Astrocyte of the hippocampus (primary cell): ENCODE measurements around the gene MIEF2.
"Not testable (repeated sequence)": the region's sequence is repeated elsewhere in the genome, so short reads cannot be mapped to it uniquely, and the experiment has no call there.

Source experiments
- DNase-seq: peaks from one replicate; pipeline ENCODE4 v3.0.0; 2011; ENCODE audit warnings: low read depth, low spot score

MIEF2 gene

DNA sequence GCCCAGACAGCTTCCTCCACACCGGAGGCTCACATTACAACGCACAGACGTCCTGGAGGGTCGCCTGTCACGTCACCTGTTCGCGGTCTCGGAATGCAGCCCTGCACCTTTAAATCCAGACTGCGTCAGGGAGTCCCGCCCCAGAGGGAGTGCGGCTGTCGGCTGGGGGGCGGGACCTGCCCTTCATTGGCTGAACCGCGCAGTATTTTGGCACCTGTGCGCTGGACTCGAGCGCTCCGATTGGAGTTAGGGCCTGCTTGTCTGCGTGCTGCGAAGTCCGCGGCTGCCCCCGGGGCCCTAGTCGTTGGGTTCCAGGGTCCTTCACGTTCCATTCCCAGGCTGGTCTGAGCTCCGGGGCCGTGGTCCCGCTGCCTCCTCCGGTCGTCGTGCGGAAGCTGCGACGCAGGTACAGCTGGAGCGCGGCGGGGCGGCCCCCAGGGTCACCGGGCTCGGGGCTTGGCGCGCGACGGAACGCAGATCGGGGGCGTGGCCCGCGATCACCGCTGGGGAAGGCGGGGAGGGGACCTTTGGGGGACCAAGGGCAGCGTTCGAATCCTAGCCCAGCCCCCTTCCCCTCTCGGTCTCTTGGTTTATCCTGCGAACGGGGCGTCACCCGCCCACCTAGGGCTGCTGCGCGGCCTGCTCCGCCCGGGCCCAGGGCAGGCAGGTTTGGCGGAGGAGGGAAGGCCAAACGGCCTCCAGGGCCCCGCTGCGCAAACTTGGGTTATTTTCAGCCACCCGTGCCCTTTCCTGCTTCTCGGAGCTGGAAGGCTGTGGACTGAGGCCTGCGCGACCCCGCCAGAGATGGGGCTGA is at the start of gene MIEF2:
Gene MIEF2 (plus strand): TSS at position 331 of the 814 bp plus-strand sequence. CDS start 2,059 bp downstream, outside the sequence.
- DNase-seq = peak; percentile 98

- DNase-seq = no peak
These were observed 46.7 kb upstream of the MIEF2 start for GRCh38 chr17:18213666-18214270.

DNA sequence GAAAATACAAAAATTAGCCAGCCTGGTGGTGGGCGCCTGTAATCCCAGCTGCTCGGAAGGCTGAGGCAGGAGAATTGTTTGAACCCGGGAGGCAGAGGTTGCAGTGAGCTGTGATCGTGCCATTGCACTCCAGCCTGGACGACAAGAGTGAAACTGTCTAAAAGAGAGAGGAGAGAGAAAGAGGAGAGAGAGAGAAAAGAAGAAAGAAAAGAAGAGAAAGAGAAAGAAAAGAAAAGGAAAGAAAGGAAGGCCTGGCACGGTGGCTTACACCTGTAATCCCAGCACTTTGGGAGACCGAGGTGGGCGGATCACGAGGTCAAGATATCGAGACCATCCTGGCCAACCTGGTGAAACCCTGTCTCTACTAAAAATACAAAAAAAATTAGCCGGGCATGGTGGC is 43.6 kb upstream of the MIEF2 start:
- DNase-seq = not testable (repeated sequence)

DNA sequence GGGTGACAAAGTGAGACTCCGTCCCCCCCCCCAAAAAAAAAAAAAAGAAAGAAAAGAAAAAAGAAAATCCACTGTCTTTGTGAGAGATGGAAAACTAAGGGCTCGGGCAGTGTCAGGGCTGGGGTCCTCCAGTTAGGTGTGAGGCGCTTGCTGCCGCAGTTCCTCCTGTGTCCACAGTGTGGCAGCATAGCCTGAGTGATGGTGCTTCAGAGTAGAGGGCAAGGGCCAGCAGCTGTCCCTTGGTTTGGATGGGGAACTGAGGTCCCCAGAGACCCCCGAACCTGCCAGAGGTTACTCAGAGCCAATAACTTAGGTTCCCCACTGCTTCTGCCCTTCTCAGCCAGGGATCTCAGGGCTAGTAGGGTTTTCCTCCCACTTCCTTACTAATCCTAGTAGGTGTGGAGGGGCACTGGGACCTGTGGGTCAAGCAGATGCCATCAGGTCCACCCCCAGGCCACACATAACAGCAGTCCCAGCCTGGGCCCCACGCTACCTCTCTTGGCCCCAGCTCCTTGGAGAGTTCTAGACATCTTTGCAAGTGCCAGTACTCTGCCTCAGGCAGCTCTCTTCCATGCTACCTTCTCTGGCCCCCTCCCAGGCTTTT is 42.9 kb upstream of the MIEF2 start:
- DNase-seq = peak; percentile 81

GRCh38 chr17:18218756-18219415 is 41.6 kb upstream of the MIEF2 start:
- peak; percentile 70 for DNase-seq

DNA sequence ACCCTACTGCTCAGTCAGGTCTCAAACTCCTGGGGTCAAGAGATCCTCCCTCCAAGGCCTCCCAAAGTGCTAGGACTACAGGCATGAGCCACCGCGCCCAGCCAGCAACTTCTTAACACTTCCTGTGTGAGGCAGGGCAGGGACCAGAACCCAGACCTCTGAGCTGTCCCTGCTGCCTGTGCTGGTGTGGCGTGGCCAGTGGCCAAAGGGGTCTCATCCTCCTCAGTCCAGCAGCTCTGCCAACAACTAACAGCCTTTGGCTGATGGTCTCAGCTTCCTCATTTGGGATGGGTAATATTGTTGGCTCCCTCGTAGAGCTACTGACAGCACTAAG is 36.4 kb upstream of the MIEF2 start:
- DNase-seq = no peak

DNA sequence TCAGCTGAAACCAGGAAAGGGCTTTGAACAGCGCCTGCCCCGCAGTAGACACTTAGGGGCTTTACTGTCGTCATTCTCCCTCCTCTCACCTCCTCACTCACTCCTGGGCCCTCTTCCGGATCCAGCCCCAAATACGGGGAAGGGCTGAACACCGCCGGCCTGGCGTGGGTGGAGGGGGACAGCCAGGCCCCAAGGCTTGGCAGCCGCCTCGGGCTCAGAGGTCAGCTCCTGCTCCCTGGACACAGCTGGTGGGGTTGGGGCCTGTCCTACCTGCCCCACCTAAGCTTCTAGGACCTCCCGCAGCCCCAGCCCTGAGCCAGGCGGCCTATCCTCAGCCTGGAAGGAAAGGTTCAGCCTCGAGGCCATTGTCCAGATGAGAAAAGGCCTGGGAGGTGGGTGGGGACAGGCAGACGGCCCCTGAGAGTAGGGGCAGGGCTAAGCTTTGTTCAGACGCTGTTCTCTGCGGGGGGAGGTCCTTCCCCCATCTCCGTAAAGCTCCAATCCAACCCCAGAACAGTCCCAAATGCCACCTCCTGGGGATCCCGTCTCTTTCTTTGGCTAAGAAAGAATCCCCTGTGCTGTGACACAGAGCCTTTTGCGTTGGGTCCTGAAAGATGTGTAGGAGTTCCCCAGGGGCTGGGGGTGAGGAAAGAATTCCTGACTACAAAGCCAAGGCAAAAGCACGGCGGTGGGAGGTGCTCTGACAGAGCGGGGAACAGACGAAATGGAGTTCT is 35.9 kb upstream of the MIEF2 start:
- peak; percentile 46 for DNase-seq

GRCh38 chr17:18225121-18225641 is 35.3 kb upstream of the MIEF2 start, which contains the start of gene LLGL1:
Gene LLGL1 (plus strand): TSS chr17:18225635. CDS start chr17:18225683, 48 bp downstream.
- peak; percentile 99 for DNase-seq

GRCh38 chr17:18225642-18226283 is 34.7 kb upstream of the MIEF2 start:
- no peak for DNase-seq

DNA sequence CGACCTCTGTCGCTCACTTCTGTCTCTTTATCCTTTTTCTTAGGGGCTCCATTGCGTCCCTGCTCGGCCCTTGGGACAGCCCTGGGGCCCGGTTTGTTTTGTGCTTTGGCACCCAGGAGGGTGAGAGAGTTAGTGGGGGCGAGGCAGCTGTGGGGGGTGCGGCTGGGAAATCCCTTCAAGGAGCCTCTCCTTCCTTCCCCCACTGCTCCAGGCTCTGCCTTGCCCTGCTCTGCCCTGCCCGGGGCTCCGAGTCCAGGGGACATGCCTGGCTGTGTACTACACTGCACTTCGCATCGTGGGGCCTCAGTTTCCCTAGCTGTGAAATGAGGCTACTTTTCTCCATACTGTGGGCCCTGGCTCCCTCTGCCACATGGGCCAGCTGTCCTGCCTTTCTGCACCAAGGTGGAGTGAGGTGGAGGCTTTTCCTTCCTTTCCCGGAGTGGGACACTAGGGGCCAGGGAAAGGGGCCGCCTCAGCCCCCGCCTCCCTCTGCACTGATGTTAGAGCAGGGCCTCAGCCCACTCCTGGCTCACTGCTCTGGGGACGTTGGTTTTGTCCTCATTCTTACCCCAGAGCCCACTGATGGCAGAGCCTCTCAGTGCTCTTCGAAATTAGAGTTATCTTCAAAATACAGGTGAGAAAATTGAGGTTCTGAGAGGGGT is 34.0 kb upstream of the MIEF2 start:
- DNase-seq = peak; percentile 29

- no peak for DNase-seq
These were observed 32.8 kb upstream of the MIEF2 start for GRCh38 chr17:18227635-18228034.

DNA sequence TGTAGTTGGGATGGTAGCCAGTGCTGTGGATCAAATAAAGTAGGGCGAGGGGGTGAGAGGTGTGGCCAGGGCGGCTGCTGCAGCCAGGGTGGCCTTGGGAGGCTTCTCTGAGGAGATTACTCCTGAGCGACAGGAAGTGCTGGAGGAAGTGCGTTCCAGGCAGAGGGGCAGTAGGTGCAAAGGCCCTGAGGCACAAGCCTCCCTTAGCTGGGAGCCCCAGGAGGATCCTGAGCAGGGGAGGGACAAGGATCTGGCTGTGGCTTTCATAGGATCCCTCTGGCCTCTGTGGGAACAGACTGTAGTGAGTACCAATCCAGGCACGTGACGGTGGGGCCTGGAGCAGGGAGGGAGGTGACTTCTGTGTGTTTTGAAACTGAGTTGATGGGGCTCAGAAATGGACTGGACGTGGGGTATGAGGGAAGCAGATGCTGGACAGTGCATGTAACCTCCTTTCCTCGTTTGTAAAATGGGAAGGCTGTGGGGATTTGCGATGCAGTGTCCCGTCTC is 32.2 kb upstream of the MIEF2 start:
- DNase-seq = no peak

- no peak for DNase-seq
These were observed 31.2 kb upstream of the MIEF2 start for GRCh38 chr17:18229254-18229653.

DNA sequence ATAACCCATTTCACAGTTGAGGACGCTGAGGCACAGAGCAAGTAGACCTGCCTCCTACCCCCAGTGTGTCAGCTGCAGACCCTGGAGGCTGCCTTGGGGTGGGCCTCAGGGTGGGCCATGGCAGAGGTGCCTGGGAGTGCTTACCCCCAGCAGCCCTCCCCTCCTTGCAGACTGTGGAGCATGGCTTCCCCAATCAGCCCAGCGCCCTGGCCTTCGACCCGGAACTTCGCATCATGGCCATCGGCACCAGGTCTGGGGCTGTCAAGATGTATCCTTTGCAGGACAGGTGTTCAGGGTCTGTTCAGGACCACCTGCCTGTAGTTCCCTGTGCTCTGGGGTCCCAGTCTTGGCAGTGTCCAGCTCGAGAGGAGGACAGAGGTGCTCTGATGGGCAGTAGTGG is 30.7 kb upstream of the MIEF2 start:
- DNase-seq = no peak

DNA sequence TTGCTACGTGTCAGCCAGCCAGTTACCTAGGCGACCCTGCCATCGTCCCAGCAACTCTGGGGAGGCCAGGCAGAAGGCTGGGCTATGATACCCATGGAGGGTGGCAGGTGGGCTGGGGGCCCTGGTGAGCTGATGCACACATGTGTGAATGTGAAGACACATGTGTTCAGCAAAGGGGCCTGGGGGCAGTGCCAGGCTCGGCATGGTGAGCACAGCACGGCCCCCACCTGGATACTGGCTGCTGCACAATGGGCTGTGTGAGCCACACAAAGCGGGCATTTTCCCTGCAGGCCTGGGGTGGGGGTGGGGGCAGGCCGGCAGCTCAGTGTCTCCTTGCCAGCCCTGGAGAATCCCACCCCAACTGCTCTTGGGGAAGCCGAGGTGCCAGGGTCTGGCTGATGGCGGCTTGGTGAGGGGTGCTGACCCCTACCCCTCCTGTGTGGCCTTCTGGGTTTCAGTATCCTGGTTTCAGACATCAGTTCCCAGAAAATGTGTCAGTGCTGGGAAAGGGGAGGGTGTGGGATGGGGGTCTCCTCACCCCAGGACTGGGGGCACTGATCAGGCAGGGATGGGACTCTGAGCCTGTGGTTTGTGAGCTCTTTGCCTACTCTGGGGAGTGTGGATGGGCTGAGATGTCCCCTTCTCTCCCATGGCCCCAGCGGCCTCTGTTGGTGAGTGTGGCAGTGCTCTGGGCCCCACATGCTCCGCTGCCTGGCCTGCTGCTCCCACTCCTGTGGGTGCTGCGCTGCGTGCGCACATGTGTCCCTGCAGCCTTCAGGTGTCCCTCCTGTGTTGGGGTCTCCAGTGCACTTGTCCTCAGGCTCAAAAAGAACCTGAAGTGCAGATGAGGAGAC is 29.9 kb upstream of the MIEF2 start:
- DNase-seq = no peak

DNA sequence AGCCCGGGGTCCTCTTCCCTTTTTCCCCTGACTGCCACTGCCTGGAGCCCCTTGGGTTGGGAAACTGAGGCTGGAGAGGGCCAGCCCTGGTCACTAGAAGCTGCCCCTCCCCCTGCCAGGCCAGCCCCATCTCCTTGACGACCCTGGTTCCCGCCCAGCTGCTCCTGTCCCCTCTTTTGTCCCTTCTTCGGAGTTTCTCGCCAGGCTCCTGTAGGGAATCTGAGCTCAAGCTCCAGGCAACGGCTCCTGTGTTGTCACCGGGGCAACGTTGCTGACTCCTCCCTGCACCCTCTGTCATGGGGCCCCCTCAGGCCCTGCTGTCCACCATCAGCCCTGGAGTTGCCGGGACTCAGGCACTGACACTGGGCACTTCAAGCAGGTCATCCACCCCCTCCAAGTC is 29.3 kb upstream of the MIEF2 start:
- no peak for DNase-seq

GRCh38 chr17:18233803-18234518 is 26.5 kb upstream of the MIEF2 start:
- DNase-seq = no peak

DNA sequence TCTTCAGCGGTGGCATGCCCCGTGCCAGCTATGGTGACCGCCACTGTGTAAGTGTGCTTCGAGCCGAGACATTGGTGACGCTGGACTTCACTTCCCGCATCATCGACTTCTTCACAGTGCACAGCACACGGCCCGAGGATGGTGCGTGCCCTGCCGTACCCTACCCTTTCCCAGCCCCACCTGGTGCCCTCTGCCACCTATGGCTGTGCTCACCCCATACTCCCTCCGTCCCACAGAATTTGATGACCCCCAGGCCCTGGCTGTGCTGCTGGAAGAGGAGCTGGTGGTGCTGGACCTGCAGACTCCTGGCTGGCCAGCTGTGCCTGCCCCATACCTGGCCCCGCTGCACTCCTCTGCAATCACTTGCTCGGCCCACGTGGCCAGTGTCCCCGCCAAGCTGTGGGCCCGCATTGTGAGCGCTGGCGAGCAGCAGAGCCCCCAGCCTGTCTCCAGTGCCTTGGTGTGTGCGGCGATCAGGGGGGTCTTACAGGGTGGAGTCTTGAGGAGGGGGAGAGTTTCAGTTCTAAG is 25.5 kb upstream of the MIEF2 start:
- no peak for DNase-seq
